ENCODE data around the gene FOXK2. TPM values are rescaled to one million over a fixed set of nuclear protein-coding genes. Genes with fewer than 3 reads are reported as not detected.

The FOXK2 gene
- total and polyA plus RNA-seq, 2 of the 8 experiments (the other 6 are each of a cell fraction or from before 2014, with no cell fraction given) = 34.7 to 64.9 TPM

GRCh38 chr17:82566129-82566960, 46.8 kb downstream of the FOXK2 start (continued):
- TF ChIP-seq CHD7 (IDR thresholded peaks at IDR 0.05; ENCODE audit: insufficient replicate concordance, low read length) (no peak), SAP30 (IDR thresholded peaks at IDR 0.05; ENCODE audit: insufficient read depth, insufficient replicate concordance, low read length) (no peak), TBP (IDR thresholded peaks at IDR 0.05; ENCODE audit: low read depth, low read length) (no peak)
